NB4 (cell line): ENCODE measurements around the gene PRSS56.

Source experiments
- CTCF ChIP-seq: IDR thresholded peaks from one replicate; pipeline ENCODE4 v1.5.1; 2012; ENCODE audit warnings: low read depth, low read length
- MAX ChIP-seq: IDR thresholded peaks from 2 replicates; pipeline ENCODE4 v1.6.1; 2011; ENCODE audit warnings: low read depth, low read length
- MYC ChIP-seq: IDR thresholded peaks from 2 replicates; pipeline ENCODE4 v1.6.1; 2011; ENCODE audit warnings: low read depth, low read length
- POLR2A ChIP-seq: IDR thresholded peaks from 2 replicates; pipeline ENCODE4 v1.6.1; 2011; ENCODE audit warnings: mild to moderate bottlenecking; ENCODE audit not compliant: insufficient read length; ENCODE audit errors: extremely low read depth

GRCh38 chr2:232527905-232528470 is 7.8 kb downstream of the PRSS56 start:
- TF ChIP-seq CTCF (no peak), POLR2A (no peak), MAX (no peak), MYC (no peak)
